HUES64 (cell line): ENCODE data around the gene EIF3CL.
"Not testable (repeated sequence)": the region's sequence is repeated elsewhere in the genome, so short reads cannot be mapped to it uniquely, and the experiment has no call there.

Source experiments
- H3K27ac ChIP-seq: 2 replicates; pipeline ENCODE4 v1.7.0; 2013; ENCODE audit warnings: low read depth, low read length, inconsistent platforms
- H3K27me3 ChIP-seq: 2 replicates; pipeline ENCODE4 v1.6.1; 2013; ENCODE audit warnings: mild to moderate bottlenecking, low read length; ENCODE audit not compliant: insufficient read depth
- H3K36me3 ChIP-seq: 2 replicates; pipeline ENCODE4 v1.6.1; 2013; ENCODE audit warnings: mild to moderate bottlenecking, low read length; ENCODE audit not compliant: insufficient read depth
- H3K4me1 ChIP-seq: 2 replicates; pipeline ENCODE4 v1.6.1; 2013; ENCODE audit warnings: mild to moderate bottlenecking, low read length, moderate library complexity; ENCODE audit not compliant: insufficient read depth
- H3K4me3 ChIP-seq: 2 replicates; pipeline ENCODE4 v1.5.1; 2013; ENCODE audit warnings: mild to moderate bottlenecking, low read length, moderate library complexity
- H3K9ac ChIP-seq: 2 replicates; pipeline ENCODE4 v1.6.1; 2013; ENCODE audit warnings: mild to moderate bottlenecking, low read depth, low read length
- H3K9me3 ChIP-seq: 2 replicates; pipeline ENCODE4 v1.6.1; 2013; ENCODE audit warnings: low read depth, low read length; ENCODE audit not compliant: insufficient read depth
- WGBS: fragments of 150-250, 120-280 bp; methylation state at CpG from one replicate; pipeline ENCODE4 v1.1.7; 2013; ENCODE audit warnings: missing lambda C conversion rate; 5-methylcytosine and 5-hydroxymethylcytosine counted together

The EIF3CL gene

DNA sequence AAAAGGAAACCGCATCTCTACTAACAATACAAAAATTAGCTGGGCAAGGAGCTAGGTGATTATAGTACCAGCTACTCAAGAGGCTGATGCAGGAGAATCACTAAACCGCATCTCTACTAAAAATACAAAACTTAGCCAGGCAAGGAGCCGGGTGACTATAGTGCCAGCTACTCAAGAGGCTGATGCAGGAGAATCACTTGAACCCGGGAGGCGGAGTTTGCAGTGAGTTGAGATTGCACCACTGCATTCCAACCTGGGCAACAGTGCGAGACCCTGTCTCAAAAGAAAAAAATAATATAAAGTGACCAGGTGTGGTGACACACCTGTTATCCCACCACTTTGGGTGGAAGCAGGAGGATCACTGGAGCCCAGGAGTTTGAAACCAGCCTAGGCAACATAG is 65.4 kb downstream of the EIF3CL start:
- H3K27me3 ChIP-seq, H3K4me1 ChIP-seq, H3K9ac ChIP-seq, H3K4me3 ChIP-seq, H3K9me3 ChIP-seq, H3K27ac ChIP-seq, H3K36me3 ChIP-seq: not testable (repeated sequence)
- 87% methylated on average over 3 of the region's 6 CpGs for WGBS

- WGBS, result 97% methylated on average over 3 of the region's 5 CpGs
Observed at GRCh38 chr16:28336940-28337710, 66.5 kb downstream of the EIF3CL start.

GRCh38 chr16:28335678-28336077 is 68.0 kb downstream of the EIF3CL start:
- not testable (repeated sequence) for H3K4me3 ChIP-seq, H3K27me3 ChIP-seq, H3K27ac ChIP-seq, H3K9me3 ChIP-seq, H3K9ac ChIP-seq, H3K4me1 ChIP-seq, H3K36me3 ChIP-seq
- 85% methylated on average over 6 of the region's 8 CpGs for WGBS

More at GRCh38 chr16:28336940-28337710, 66.5 kb downstream of the EIF3CL start:
- H3K4me1 ChIP-seq, H3K9ac ChIP-seq, H3K27ac ChIP-seq, H3K36me3 ChIP-seq, H3K9me3 ChIP-seq, H3K27me3 ChIP-seq, H3K4me3 ChIP-seq: not testable (repeated sequence)

DNA sequence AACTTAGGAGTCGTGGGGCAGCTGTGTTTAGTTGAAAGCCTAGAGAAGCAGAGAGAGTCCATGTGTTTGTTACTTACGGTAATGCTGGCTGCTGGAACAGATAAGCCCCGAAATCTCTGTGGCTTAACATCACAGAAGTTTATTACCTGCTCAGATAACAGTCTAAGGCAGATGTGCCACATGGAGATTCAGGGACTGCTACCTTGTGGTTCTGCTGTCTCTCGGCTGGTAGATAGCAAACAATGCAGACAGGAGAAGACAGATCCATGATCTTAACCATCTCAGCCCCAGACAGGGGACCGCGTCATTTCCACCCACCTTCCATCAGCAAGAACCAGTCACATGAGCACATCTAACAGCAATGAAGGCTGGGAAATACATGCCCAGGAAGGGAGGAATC is 71.0 kb downstream of the EIF3CL start:
- not testable (repeated sequence) for H3K27ac ChIP-seq, H3K4me3 ChIP-seq, H3K36me3 ChIP-seq, H3K9ac ChIP-seq, H3K4me1 ChIP-seq, H3K9me3 ChIP-seq, H3K27me3 ChIP-seq
- WGBS, result 83% methylated on average over 3 of the region's 6 CpGs

GRCh38 chr16:28330981-28331380 is 72.7 kb downstream of the EIF3CL start:
- not testable (repeated sequence) for H3K27me3 ChIP-seq, H3K9me3 ChIP-seq, H3K4me1 ChIP-seq, H3K4me3 ChIP-seq, H3K36me3 ChIP-seq, H3K9ac ChIP-seq, H3K27ac ChIP-seq
- whole genome bisulfite sequencing, result 91% methylated on average over 2 of the region's 2 CpGs

DNA sequence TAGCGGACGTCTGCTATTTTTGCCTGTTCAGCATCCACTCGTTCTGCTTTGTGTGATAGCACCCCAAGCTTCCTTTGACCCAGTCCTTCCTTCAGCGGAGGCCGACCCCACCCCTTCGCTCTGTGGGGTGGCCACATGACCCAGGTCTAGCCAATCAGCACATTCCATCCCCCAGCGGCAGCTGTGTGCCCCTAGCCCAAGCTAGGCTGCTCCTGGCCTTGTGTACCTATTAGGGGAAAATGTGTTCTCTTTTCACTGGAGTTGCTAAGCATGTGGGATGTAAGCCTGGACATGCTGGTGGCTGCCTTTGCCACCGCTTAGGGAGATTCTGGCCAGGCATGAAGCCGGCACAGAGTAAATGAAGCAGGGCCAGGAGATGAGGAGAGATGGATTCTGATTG is 73.4 kb downstream of the EIF3CL start:
- H3K36me3 ChIP-seq, H3K27ac ChIP-seq, H3K9ac ChIP-seq, H3K4me1 ChIP-seq, H3K9me3 ChIP-seq, H3K27me3 ChIP-seq, H3K4me3 ChIP-seq: not testable (repeated sequence)
- 38% methylated on average over 5 of the region's 9 CpGs for WGBS
